ENCODE results near the gene RNF208. TPM values are rescaled to one million over a fixed set of nuclear protein-coding genes. Genes with fewer than 3 reads are reported as not detected.
A peak's percentile ranks its signal among the peaks of the same experiment; 100 is the strongest.

Gene RNF208
- total and polyA plus RNA-seq, 5 donors from 2014 or later: 1.2 TPM; not detected in 4

GRCh38 chr9:137219757-137220316 lies 2.2 kb downstream of the RNF208 start:
- Histone ChIP-seq H3K27me3 (ENCODE audit: control insufficient read depth, insufficient read depth, low read length) (no peaks in the 10 kb centered on the region), H3K4me3 (ENCODE audit: low read depth, low read length) (no peak overlapping the region), H3K4me1 (ENCODE audit: control insufficient read depth, insufficient read depth, low read length, poor library complexity, severe bottlenecking) (peaks cover 17% of the 10 kb centered on the region), H3K9me3 (ENCODE audit: control insufficient read depth in 2 of 2, low read length in 2 of 2) (no peaks in the 10 kb centered on the region), H3K36me3 (ENCODE audit: control insufficient read depth, insufficient read depth, low read length) (no peaks in the 10 kb centered on the region), H3K27ac (ENCODE audit: insufficient read depth, low read length, poor library complexity, severe bottlenecking) (no peak overlapping the region)
- Mint-ChIP-seq H3K4me3 (peak overlapping the region in 3 of 4 donors; percentile 11 to 46 (median 25)), H3K27me3 (no peaks in the 10 kb centered on the region), H3K27ac (no peak overlapping the region), H3K36me3 (no peaks in the 10 kb centered on the region), H3K9me3 (no peaks in the 10 kb centered on the region), H3K4me1 (peaks cover 0 to 10% (median 3%) of the 10 kb centered on the region in 4 donors)
- DNase-seq (no peak), ATAC-seq (ENCODE audit: low read depth in 2 of 2) (no peak)

GRCh38 chr9:137218754-137219271 lies 3.2 kb downstream of the RNF208 start:
- Histone ChIP-seq H3K36me3 (ENCODE audit: control insufficient read depth, insufficient read depth, low read length) (no peaks in the 10 kb centered on the region), H3K4me3 (ENCODE audit: low read depth, low read length) (no peak overlapping the region), H3K9me3 (ENCODE audit: control insufficient read depth in 2 of 2, low read length in 2 of 2) (no peaks in the 10 kb centered on the region), H3K27ac (ENCODE audit: insufficient read depth, low read length, poor library complexity, severe bottlenecking) (no peak overlapping the region), H3K4me1 (ENCODE audit: control insufficient read depth, insufficient read depth, low read length, poor library complexity, severe bottlenecking) (peaks cover 13% of the 10 kb centered on the region), H3K27me3 (ENCODE audit: control insufficient read depth, insufficient read depth, low read length) (no peaks in the 10 kb centered on the region)
- Mint-ChIP-seq H3K27ac (no peak overlapping the region), H3K4me3 (no peak overlapping the region), H3K9me3 (no peaks in the 10 kb centered on the region), H3K36me3 (no peaks in the 10 kb centered on the region), H3K4me1 (peaks cover 0 to 6% (median 3%) of the 10 kb centered on the region in 4 donors), H3K27me3 (no peaks in the 10 kb centered on the region)
- DNase-seq (no peak), ATAC-seq (ENCODE audit: low read depth in 2 of 2) (no peak)

- no peak overlapping the region for H3K4me3 Mint-ChIP-seq
- H3K27me3 Mint-ChIP-seq: no peaks in the 10 kb centered on the region
- no peak overlapping the region for H3K27ac Mint-ChIP-seq
- ATAC-seq (ENCODE audit: low read depth in 2 of 2): no peak
- H3K36me3 Mint-ChIP-seq: no peaks in the 10 kb centered on the region
- no peak overlapping the region for H3K27ac ChIP-seq (ENCODE audit: insufficient read depth, low read length, poor library complexity, severe bottlenecking)
- no peaks in the 10 kb centered on the region for H3K9me3 Mint-ChIP-seq
- no peak overlapping the region for H3K4me3 ChIP-seq (ENCODE audit: low read depth, low read length)
- no peaks in the 10 kb centered on the region for H3K36me3 ChIP-seq (ENCODE audit: control insufficient read depth, insufficient read depth, low read length)
- H3K27me3 ChIP-seq (ENCODE audit: control insufficient read depth, insufficient read depth, low read length): no peaks in the 10 kb centered on the region
- no peaks in the 10 kb centered on the region for H3K9me3 ChIP-seq (ENCODE audit: control insufficient read depth in 2 of 2, low read length in 2 of 2)
- peaks cover 0 to 6% (median under 1%) of the 10 kb centered on the region in 4 donors for H3K4me1 Mint-ChIP-seq
- peaks cover 10% of the 10 kb centered on the region for H3K4me1 ChIP-seq (ENCODE audit: control insufficient read depth, insufficient read depth, low read length, poor library complexity, severe bottlenecking)
- no peak for DNase-seq
These were observed 3.8 kb downstream of the RNF208 start for GRCh38 chr9:137218212-137218753.

GRCh38 chr9:137217276-137218211 lies 4.5 kb downstream of the RNF208 start:
- H3K36me3 ChIP-seq (ENCODE audit: control insufficient read depth, insufficient read depth, low read length): no peaks in the 10 kb centered on the region
- H3K4me1 ChIP-seq (ENCODE audit: control insufficient read depth, insufficient read depth, low read length, poor library complexity, severe bottlenecking): peaks cover 4% of the 10 kb centered on the region
- Mint-ChIP-seq H3K27me3 (no peaks in the 10 kb centered on the region), H3K9me3 (no peaks in the 10 kb centered on the region), H3K36me3 (no peaks in the 10 kb centered on the region), H3K27ac (no peak overlapping the region), H3K4me1 (no peaks in the 10 kb centered on the region), H3K4me3 (peak overlapping the region in 1 of 4 donors; percentile 47)
- DNase-seq (no peak), ATAC-seq (ENCODE audit: low read depth in 2 of 2) (no peak)
- no peak overlapping the region for H3K4me3 ChIP-seq (ENCODE audit: low read depth, low read length)
- no peaks in the 10 kb centered on the region for H3K9me3 ChIP-seq (ENCODE audit: control insufficient read depth in 2 of 2, low read length in 2 of 2)
- H3K27ac ChIP-seq (ENCODE audit: insufficient read depth, low read length, poor library complexity, severe bottlenecking): no peak overlapping the region
- no peaks in the 10 kb centered on the region for H3K27me3 ChIP-seq (ENCODE audit: control insufficient read depth, insufficient read depth, low read length)

- Mint-ChIP-seq H3K4me3 (no peak overlapping the region), H3K9me3 (peaks cover 0 to under 1% (median 0%) of the 10 kb centered on the region in 7 donors), H3K27ac (no peak overlapping the region), H3K36me3 (no peaks in the 10 kb centered on the region), H3K4me1 (no peaks in the 10 kb centered on the region), H3K27me3 (no peaks in the 10 kb centered on the region)
- Histone ChIP-seq H3K36me3 (ENCODE audit: control insufficient read depth, insufficient read depth, low read length) (no peaks in the 10 kb centered on the region), H3K27ac (ENCODE audit: insufficient read depth, low read length, poor library complexity, severe bottlenecking) (no peak overlapping the region), H3K27me3 (ENCODE audit: control insufficient read depth, insufficient read depth, low read length) (no peaks in the 10 kb centered on the region), H3K4me1 (ENCODE audit: control insufficient read depth, insufficient read depth, low read length, poor library complexity, severe bottlenecking) (no peaks in the 10 kb centered on the region), H3K4me3 (ENCODE audit: low read depth, low read length) (no peak overlapping the region), H3K9me3 (ENCODE audit: control insufficient read depth in 2 of 2, low read length in 2 of 2) (no peaks in the 10 kb centered on the region)
- ATAC-seq (ENCODE audit: low read depth in 2 of 2) (no peak), DNase-seq (no peak)
These were observed 5.7 kb downstream of the RNF208 start for GRCh38 chr9:137216188-137216965.

GRCh38 chr9:137215196-137215986 lies 6.6 kb downstream of the RNF208 start:
- no peaks in the 10 kb centered on the region for H3K4me1 ChIP-seq (ENCODE audit: control insufficient read depth, insufficient read depth, low read length, poor library complexity, severe bottlenecking)
- ATAC-seq (ENCODE audit: low read depth in 2 of 2) (no peak), DNase-seq (no peak)
- no peak overlapping the region for H3K4me3 ChIP-seq (ENCODE audit: low read depth, low read length)
- no peaks in the 10 kb centered on the region for H3K36me3 Mint-ChIP-seq
- H3K4me3 Mint-ChIP-seq: no peak overlapping the region
- no peak overlapping the region for H3K27ac Mint-ChIP-seq
- peaks cover 0 to 2% (median 0%) of the 10 kb centered on the region in 4 donors for H3K4me1 Mint-ChIP-seq
- H3K9me3 Mint-ChIP-seq: peaks cover 0 to 1% (median 0%) of the 10 kb centered on the region in 7 donors
- H3K27me3 Mint-ChIP-seq: no peaks in the 10 kb centered on the region
- no peaks in the 10 kb centered on the region for H3K9me3 ChIP-seq (ENCODE audit: control insufficient read depth in 2 of 2, low read length in 2 of 2)
- H3K27ac ChIP-seq (ENCODE audit: insufficient read depth, low read length, poor library complexity, severe bottlenecking): no peak overlapping the region
- no peaks in the 10 kb centered on the region for H3K27me3 ChIP-seq (ENCODE audit: control insufficient read depth, insufficient read depth, low read length)
- peaks cover 3% of the 10 kb centered on the region for H3K36me3 ChIP-seq (ENCODE audit: control insufficient read depth, insufficient read depth, low read length)

GRCh38 chr9:137214620-137215019 lies 7.4 kb downstream of the RNF208 start:
- H3K27ac ChIP-seq (ENCODE audit: insufficient read depth, low read length, poor library complexity, severe bottlenecking): no peak overlapping the region
- H3K27me3 Mint-ChIP-seq: no peaks in the 10 kb centered on the region
- H3K36me3 ChIP-seq (ENCODE audit: control insufficient read depth, insufficient read depth, low read length): peaks cover 5% of the 10 kb centered on the region
- peaks cover 0 to 2% (median 0%) of the 10 kb centered on the region in 4 donors for H3K4me1 Mint-ChIP-seq
- no peak for DNase-seq
- H3K9me3 Mint-ChIP-seq: peaks cover 0 to 1% (median 0%) of the 10 kb centered on the region in 7 donors
- H3K4me1 ChIP-seq (ENCODE audit: control insufficient read depth, insufficient read depth, low read length, poor library complexity, severe bottlenecking): no peaks in the 10 kb centered on the region
- H3K4me3 ChIP-seq (ENCODE audit: low read depth, low read length): no peak overlapping the region
- H3K36me3 Mint-ChIP-seq: no peaks in the 10 kb centered on the region
- no peak for ATAC-seq (ENCODE audit: low read depth in 2 of 2)
- H3K27me3 ChIP-seq (ENCODE audit: control insufficient read depth, insufficient read depth, low read length): no peaks in the 10 kb centered on the region
- no peak overlapping the region for H3K27ac Mint-ChIP-seq
- H3K9me3 ChIP-seq (ENCODE audit: control insufficient read depth in 2 of 2, low read length in 2 of 2): no peaks in the 10 kb centered on the region
- H3K4me3 Mint-ChIP-seq: peak overlapping the region in 1 of 4 donors; percentile 56

Data from CD4-positive, CD25-positive, alpha-beta regulatory T cell (primary cell).